G401 (cell line): ENCODE measurements around the gene AHSG. TPM values are rescaled to one million over a fixed set of nuclear protein-coding genes. Genes with fewer than 3 reads are reported as not detected.

Experiments
- DNase-seq: peaks from one replicate; pipeline ENCODE4 v3.0.0-alpha.2; 2015; ENCODE audit warnings: low spot score
- in situ Hi-C: cut with HindIII; loops from 2 replicates; pipeline ENCODE4 v1.10.0; 2016; ENCODE audit warnings: low sequenced_read_pairs, mixed read lengths
- total RNA-seq: library from RNA; depleted of rRNA; stranded (reverse); fragments of >200 nt; shearing (Covaris generic); gene quantifications from 2 replicates; pipeline ENCODE4 v1.2.3, GENCODE V29; 2014

The AHSG gene
- total RNA-seq, 1 experiment from 2014 or later = not detected

- no peak for DNase-seq
Observed at GRCh38 chr3:186590580-186591295, 22.1 kb upstream of the AHSG start.

GRCh38 chr3:186592682-186593081 lies 20.2 kb upstream of the AHSG start:
- no peak for DNase-seq
- in situ Hi-C loops = no loop called here

More at GRCh38 chr3:186590580-186591295, 22.1 kb upstream of the AHSG start:
- in situ Hi-C loops = no loop called here

GRCh38 chr3:186593862-186594261 lies 19.0 kb upstream of the AHSG start:
- DNase-seq = no peak
- in situ Hi-C loops = no loop called here

DNA sequence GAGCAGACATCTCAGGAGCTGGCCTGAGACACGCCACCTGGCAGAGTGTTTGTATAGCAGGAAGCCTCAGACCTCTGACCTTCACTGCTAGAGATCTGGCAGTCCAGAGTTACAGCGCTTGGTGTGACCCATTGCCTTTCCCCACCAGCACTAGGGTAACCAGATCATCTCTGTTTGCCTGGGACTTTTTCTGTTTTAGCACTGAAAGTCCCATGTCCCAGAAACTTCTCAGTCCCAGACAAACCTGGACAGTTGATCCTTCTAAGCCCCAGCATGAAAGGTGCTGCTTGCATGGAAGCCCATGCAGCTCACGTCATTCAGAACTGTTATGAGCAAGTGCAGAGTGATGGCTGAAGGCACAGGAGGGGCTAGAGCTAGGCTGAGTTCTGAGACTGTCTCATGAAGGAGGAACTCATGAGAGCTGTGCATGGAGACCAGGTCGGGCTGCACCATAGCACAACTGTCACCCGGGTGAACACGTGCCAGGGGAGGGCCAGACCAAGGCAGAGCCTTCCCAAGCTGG lies 18.2 kb upstream of the AHSG start:
- in situ Hi-C loops = no loop called here
- no peak for DNase-seq

DNA sequence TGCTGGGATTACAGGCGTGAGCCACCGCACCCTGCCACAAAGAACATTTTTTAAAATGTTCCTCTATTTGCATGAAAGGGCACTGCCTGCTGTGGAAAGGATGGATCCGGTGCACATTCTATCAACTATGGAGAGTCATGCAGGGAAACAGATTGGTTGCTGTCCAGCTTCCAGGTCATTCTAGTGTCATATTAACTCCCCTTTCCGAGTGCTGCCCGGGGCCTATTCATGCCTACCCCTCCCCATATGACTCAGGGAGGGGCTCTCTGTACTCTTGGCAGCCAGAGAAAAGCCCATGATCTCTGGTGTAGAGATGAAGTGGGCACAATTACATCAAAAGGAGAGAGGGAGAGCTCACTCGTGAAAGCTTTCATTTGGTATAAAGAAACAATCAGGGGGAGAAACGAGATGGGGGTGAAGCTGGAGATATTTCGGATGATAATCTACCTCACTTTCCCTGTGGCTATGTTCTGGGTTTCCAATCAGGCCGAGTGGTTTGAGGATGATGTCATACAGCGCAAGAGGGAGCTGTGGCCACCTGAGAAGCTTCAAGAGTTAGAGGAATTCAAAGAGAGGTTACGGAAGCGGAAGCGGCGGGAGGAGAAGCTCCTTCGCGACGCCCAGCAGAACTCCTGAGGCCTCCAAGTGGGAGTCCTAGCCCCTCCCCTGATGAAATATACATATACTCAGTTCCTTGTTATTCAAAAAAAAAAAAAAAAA lies 16.1 kb upstream of the AHSG start:
- in situ Hi-C loops = no loop called here
- DNase-seq = no peak

GRCh38 chr3:186598108-186598784 lies 14.6 kb upstream of the AHSG start:
- DNase-seq = no peak
- in situ Hi-C loops = no loop called here

DNA sequence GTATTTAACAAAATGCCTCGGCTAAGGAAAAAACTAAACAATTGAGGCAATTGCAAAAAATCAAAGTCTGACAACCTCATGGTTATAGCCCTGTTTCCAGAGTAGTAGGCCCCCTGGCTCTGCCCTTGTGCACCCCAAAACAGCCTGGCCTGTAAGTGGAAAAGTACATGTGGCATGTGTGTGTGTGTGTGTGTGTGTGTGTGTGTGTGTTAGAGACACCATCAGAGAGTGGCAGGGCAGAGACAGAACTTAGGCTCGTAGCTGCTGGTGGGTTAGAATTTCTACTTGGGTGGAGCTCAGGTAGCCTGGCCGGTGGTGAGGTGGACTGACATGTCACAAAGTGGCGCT lies 14.1 kb upstream of the AHSG start:
- in situ Hi-C loops = no loop called here
- DNase-seq = no peak

- in situ Hi-C loops = no loop called here
- DNase-seq = no peak
Observed at GRCh38 chr3:186599142-186599784, 13.6 kb upstream of the AHSG start.

- in situ Hi-C loops = no loop called here
- DNase-seq = no peak
Observed at GRCh38 chr3:186599785-186600166, 13.1 kb upstream of the AHSG start.

DNA sequence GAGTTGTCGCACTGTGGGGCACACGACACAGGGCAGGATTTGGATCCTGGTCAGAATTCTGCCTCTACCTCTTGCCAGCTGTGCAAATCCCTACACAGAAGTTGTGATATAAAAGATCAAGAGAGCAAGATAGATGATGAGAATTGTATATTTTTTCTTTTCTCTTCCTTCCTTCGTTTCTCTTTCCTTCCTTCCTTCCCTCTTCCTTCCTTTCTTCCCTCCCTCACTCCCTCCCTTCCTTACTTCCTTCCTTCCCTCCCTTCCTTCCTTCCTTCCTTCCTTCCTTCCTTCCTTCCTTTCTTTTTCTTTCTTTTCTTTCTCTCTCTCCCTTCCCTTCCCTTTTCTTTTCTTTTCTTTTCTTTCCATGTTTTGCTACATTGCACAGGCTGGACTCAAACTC lies 12.0 kb upstream of the AHSG start:
- in situ Hi-C loops = no loop called here
- no peak for DNase-seq

GRCh38 chr3:186603159-186603558 lies 9.7 kb upstream of the AHSG start:
- no peak for DNase-seq
- in situ Hi-C loops = no loop called here

DNA sequence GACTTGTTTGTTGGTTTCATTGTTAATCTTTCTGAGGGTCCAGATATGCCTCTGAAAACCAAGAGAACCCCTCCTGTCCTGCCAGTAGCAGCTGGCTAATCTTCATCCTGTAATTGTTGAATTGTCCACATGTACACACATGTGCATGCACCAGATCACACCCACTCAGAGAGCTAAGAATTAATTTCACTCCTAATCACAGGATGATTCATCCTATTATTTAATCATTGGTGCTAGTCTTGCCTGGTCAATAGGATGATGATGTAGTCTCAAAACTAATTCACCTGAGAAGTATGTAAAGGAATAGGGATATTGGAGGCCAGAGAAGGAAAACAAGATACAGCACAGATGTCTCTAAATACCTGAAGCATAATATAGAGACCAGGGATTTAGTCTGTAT lies 7.8 kb upstream of the AHSG start:
- no peak for DNase-seq
- in situ Hi-C loops = no loop called here

DNA sequence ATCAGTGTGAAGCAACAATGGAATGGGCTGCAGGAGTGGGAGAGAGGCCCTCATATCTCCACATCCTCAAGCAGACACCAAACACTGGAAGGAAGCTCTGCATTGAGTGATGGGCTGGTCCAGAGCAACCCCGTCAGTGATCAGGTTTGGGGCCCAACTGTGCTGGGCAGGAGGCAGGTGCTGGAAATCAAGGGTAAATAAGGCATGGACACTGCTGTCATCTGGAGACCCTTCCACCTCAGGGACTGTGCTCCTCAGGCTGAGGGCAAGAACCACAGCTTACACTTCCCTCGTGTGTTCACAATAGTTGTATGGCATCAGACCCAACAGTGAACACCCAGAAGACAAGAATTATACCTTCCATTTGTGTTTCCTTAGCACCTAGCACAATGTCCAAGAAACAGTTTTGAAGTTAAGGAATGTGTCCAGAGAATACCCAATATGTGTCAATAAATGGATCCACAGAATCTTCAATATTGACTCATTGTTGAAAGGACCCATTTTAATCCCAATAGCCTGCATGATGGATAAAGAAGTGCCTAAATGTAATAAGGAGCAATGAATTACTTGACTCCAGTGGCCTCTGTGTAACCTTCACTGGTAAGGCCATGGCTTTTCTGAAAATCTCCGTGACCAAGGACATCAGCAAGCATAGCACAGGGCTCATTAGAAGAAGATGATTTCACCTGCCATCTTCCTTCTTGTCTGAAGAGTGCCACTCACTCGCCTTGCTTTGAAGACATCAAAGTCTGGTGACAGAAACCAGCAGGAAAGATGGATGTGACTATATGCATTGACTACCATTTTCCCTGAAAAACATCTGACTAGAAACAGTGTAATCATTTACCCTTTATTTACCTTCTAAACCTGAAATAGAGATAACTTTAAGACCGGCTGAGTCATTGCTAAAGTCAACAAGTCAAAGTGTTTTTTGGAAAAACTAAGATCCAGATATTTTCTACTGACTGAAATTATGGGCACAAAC lies 7.0 kb upstream of the AHSG start:
- in situ Hi-C loops = no loop called here

GRCh38 chr3:186608624-186609215 lies 4.1 kb upstream of the AHSG start:
- in situ Hi-C loops = no loop called here
- DNase-seq = no peak

More for the DNA sequence above, 7.0 kb upstream of the AHSG start:
- no peak for DNase-seq

- in situ Hi-C loops = no loop called here
- no peak for DNase-seq
Observed at GRCh38 chr3:186609247-186609868, 3.5 kb upstream of the AHSG start.

DNA sequence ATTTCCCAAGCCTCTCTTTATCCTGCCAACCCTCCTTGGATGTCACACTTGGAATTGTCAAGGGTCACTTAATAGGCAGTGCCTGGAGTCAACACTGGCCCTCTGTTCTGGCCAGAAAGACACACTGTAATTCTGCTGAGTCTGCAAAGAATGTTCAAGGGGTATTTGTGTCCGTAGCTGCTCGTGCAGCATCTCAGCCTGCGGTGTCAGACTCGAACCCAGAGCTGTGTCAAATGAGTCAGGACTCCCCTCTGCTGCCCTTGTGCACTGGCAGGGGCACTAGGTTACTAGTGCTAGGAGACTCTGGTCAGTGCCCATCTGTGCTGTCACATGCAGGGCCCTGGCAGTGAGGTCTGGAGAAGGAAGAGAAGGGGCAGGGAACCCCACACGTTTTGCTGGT lies 795 bp upstream of the AHSG start:
- no peak for DNase-seq
- in situ Hi-C loops = no loop called here

DNA sequence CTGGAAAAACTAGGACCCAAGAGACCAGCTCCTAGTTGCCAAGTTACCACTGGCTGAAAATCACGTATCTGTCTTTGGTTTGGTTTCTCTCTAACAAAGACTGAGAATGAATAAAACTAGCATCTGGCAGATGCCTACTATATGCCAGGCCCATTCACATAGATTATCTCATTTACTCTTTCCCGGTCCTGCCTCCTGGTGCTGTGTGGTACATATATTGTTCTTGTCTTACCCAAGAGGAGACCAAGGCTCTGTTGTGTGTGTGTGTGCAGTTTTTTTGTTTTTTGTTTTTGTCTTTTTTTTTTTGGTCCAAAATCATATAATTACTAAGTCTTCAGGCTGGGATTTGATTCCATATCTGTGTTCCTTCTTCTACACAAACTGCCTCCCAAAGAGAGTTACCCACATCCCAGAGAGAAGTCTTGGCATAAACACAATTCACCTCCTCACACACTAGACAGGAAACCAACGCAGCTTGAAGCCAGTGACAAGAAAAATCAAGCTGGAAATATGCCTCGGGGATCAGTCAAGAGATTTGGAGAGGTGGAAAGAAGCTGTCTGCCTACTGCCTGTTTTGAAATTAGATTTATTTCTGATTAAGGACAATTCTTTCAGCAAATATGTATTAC lies 891 bp downstream of the AHSG start:
- DNase-seq = no peak

DNA sequence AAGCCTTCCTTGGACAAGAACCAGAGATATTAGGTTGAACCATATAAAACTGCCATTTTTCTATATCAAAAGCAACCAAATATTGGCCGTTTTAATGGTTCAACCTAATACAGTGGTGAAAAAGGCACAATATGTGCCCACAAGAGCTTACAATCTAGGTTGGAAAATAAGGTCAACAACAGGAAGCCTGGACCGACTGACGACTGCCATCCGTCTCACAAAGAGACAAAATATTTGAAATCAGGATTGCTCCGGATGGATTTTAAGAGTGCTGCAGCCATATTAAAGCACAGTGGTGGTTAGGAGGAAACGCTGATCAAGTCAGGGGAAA lies 1.4 kb downstream of the AHSG start:
- DNase-seq = no peak
- in situ Hi-C loops = no loop called here

More for the DNA sequence above, 891 bp downstream of the AHSG start:
- in situ Hi-C loops = no loop called here
